HG03457 (cell line): ENCODE data around the gene ANKRD10.

Experiments
- ATAC-seq: cut with Tn5 transposase; IDR thresholded peaks from one replicate; pipeline ENCODE4 v1.9.1; 2021; ENCODE audit warnings: moderate number of reproducible peaks; ENCODE audit not compliant: unreplicated experiment

The ANKRD10 gene

DNA sequence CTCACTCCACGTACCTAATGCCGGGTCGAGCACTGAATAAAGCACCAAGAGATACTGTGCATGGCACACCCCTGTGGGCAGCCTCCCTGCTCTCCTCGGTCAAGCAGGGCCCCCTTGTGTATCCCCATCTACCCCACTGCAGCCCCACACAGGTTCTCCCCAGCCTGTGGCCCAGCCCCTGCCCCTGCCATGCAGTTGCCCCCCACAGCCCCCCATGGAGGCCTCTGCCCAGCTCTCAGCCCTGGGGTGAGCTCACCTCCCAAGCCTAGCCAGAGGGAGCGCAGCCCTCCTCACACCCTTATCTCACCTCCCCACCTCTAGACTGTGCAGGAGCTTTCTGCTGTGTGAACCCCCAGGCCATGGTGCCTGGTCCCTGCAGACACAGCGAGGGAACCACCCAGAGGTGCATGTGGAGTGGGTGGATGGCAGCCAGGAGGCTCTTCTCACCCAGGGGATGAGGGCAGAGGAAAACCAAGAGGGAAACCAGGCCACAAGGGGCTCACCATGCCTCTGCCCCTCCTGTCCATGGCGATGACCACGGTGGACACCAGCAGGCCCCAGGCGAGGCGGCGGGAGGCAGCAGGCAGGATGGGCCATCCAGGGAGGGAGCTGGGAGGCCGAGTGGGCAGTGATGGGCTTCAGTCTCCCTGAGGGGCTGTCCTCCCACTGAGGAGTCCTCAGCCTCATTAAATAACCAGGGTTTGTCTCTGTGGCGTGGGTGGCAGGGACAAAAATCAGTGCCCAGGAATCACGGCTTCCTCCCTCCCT, 83.2 kb downstream of the ANKRD10 start:
- ATAC-seq, result no peak

GRCh38 chr13:110830800-110831371, 84.0 kb downstream of the ANKRD10 start:
- no peak for ATAC-seq

- no peak for ATAC-seq
These were observed 84.5 kb downstream of the ANKRD10 start for GRCh38 chr13:110830331-110830730.

- no peak for ATAC-seq
These were observed 85.4 kb downstream of the ANKRD10 start for GRCh38 chr13:110829486-110829885.

- ATAC-seq, result no peak
These were observed 86.2 kb downstream of the ANKRD10 start for GRCh38 chr13:110828705-110829104.
